ENCODE data around the gene CHST2. TPM values are rescaled to one million over a fixed set of nuclear protein-coding genes. Genes with fewer than 3 reads are reported as not detected.
"Not testable (repeated sequence)": the region's sequence is repeated elsewhere in the genome, so short reads cannot be mapped to it uniquely, and the experiment has no call there.

The CHST2 gene
- polyA plus RNA-seq (ENCODE audit: insufficient read length in 4 of 4), result 10 to 100 TPM; 17.9 to 33.0 (median 26.4) TPM

DNA sequence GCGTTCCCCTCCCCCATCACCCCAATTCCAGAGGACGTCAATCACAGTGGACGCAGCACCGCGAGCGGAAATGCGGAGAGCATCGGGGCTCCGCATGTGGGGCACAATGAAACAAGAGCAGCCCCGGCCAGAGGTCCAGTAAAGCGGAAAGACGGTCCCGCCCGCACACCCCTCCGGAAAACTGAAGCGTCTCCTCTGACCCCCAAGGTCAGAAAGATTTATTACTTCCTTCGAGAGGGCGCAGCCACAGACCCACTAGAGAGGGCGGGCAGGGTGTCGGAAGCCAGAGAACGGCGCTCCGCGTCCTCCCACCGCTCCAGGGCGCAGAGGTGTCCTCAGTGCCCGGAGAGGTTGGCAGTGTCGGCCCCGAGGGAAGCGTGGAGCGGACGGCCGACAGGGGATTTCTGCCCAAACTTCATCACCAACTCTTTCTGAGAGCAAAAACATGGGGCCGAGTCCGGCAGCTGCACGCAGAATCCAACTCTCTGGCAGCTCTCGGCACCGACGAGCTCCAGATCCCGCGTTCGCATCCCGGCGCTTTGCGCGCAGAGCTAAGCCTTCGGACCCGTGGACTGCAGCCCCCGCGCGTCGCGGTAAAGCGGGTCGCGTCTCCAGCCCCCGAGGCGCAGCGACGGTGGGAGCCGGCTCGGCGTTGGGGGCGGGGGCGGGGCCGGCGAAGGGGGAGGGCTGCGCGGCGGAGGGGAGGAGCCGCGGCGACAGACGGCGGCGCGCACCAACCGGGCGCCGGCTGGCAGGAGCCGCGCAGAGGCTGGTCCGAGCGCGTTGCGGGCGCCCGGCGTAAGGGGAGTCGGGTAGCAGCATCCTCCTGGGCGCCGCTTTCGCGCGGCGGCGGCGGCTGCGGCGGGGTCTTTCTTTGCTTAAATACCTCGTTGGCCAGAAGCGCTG lies at the start of gene CHST2:
CHST2 (plus strand) TSS at position 763 of the 906 bp plus-strand sequence. CDS start 1,046 bp downstream, outside the sequence.
- peak in 2 of 4 donors; percentile 68 to 80 for DNase-seq (ENCODE audit: low read depth in 4 of 4, low spot score in 3 of 4)

DNA sequence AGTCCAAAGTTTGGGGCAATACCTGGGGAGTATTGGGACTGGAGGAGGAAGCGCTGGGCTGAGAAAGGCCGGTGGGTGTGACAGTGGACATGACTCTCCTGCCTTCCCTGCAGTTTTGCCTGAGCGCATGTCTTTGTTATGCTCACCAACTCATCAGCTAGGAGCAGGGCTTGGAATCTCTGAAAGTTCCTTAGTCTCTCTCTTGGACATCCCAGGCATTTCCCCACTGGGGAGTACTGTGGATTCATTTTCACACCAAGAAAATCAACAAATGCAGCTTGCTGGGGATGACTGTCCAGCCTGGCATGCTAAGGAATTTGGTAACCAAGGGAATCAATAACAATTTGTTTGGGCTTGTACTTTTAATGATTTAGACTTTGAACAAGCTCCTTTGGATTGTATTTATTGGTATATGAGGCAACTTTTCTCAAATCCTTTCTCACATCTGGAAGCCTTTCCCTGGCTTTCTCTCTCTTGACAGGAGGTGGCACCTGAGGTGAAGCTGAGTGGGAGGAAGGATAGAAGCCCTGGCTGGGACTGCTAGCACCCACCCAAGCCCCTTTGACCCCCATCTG lies 48.5 kb upstream of the CHST2 start:
- DNase-seq (ENCODE audit: low read depth in 4 of 4, low spot score in 3 of 4), result no peak

- DNase-seq (ENCODE audit: low read depth in 4 of 4, low spot score in 3 of 4), result no peak
Measured at GRCh38 chr3:143071776-143072175, 47.8 kb upstream of the CHST2 start.

DNA sequence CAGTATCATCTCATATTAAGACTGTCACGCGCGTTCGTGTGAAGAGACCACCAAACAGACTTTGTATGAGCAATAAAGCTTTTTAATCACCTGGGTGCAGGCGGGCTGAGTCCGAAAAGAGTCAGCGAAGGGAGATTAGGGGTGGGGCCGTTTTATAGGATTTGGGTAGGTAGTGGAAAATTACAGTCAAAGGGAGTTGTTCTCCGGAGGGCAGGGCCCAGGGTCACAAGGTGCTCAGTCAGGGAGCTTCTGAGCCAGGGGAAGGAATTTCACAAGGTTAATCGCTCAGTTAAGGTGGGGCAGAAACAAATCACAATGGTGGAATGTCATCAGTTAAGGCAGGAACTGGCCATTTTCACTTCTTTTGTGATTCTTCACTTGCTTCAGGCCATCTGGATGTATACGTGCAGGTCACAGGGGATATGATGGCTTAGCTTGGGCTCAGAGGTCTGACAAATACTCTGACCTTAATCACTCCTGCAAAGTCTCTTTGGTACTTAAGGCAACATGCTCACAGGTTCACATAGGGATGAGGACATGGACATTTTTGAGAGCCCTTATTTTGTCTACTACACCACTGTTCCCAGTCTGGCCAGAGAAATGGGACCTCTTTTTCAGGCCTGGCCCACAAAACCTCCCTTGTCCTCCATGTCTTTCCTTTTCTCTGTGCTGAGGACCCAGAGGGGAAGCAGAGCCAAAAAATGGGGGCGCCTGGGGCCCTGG lies 47.1 kb upstream of the CHST2 start:
- DNase-seq (ENCODE audit: low read depth in 4 of 4, low spot score in 3 of 4), result not testable (repeated sequence)

- DNase-seq (ENCODE audit: low read depth in 4 of 4, low spot score in 3 of 4), result not testable (repeated sequence)
Measured at GRCh38 chr3:143073541-143073940, 46.0 kb upstream of the CHST2 start.

GRCh38 chr3:143073983-143074382 lies 45.6 kb upstream of the CHST2 start:
- not testable (repeated sequence) for DNase-seq (ENCODE audit: low read depth in 4 of 4, low spot score in 3 of 4)

GRCh38 chr3:143078883-143079282 lies 40.7 kb upstream of the CHST2 start:
- DNase-seq (ENCODE audit: low read depth in 4 of 4, low spot score in 3 of 4), result no peak

- DNase-seq (ENCODE audit: low read depth in 4 of 4, low spot score in 3 of 4), result no peak
Measured at GRCh38 chr3:143080196-143080595, 39.4 kb upstream of the CHST2 start.

- no peak for DNase-seq (ENCODE audit: low read depth in 4 of 4, low spot score in 3 of 4)
Measured at GRCh38 chr3:143081365-143081764, 38.2 kb upstream of the CHST2 start.

DNA sequence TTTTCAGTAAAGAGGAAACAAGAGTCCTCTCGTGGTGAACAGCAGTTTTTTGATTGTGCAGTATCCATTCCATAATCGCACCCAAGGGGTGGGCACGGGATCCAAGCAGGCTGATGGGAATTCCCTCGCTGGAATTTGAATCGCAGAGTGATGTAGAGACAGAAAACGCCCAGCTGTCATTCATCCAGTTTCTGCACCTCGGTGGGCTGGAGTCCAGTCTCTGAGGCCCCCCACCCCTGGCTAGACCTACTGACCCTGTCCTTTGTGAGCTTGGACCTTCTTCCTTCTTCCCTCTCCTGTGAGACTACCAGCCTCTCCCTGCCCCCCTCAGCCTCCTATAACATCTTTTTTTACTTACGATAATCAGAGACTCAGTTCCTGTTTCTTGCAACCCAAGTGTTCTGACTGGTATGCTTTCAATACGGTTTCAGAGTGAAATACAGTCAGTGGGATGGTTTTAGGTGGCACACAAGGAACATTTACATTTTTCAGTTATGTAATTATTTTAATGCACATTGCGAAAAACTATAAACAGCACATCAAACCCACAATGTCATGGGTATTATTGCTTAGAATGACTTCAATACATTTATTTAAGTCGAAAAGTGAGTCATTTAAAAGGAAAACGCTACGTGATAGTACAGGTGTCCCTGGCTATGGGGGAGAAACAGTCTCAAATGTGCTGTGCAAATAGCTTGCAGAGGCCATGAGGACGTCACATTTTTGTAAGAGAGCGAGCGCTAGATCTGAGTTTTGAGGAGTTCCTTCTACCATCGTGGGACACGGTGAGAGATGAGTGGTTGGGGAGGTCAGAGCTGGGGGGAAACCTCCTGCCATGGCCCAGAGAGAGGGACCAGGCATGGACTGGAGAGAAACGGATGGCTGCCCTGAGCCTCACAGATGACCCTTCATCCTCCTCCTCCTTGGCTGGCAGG lies 37.5 kb upstream of the CHST2 start:
- DNase-seq (ENCODE audit: low read depth in 4 of 4, low spot score in 3 of 4), result no peak

GRCh38 chr3:143083781-143084180 lies 35.8 kb upstream of the CHST2 start:
- DNase-seq (ENCODE audit: low read depth in 4 of 4, low spot score in 3 of 4), result no peak

GRCh38 chr3:143084856-143085731 lies 34.5 kb upstream of the CHST2 start:
- no peak for DNase-seq (ENCODE audit: low read depth in 4 of 4, low spot score in 3 of 4)

- no peak for DNase-seq (ENCODE audit: low read depth in 4 of 4, low spot score in 3 of 4)
Measured at GRCh38 chr3:143088835-143089234, 30.7 kb upstream of the CHST2 start.

DNA sequence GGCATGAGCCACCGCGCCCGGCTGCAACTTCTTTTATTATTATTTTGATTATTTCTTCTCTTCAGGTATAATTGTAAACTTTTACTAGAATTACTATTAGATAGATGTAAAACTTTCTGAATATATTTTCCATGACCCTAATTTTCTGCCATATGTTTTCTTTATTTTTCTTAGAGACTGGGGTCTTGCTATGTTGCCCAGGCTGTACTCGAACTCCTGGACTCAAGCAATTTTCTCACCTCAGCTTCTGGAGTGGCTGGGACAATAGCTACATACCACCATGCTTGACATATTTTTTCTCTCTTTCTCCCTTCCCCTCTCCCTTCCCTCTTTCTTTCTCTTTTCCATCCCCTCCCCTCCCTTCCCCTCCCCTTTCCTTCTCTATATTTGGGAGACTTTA lies 29.6 kb upstream of the CHST2 start:
- DNase-seq (ENCODE audit: low read depth in 4 of 4, low spot score in 3 of 4), result no peak

- no peak for DNase-seq (ENCODE audit: low read depth in 4 of 4, low spot score in 3 of 4)
Measured at GRCh38 chr3:143090486-143090885, 29.1 kb upstream of the CHST2 start.

DNA sequence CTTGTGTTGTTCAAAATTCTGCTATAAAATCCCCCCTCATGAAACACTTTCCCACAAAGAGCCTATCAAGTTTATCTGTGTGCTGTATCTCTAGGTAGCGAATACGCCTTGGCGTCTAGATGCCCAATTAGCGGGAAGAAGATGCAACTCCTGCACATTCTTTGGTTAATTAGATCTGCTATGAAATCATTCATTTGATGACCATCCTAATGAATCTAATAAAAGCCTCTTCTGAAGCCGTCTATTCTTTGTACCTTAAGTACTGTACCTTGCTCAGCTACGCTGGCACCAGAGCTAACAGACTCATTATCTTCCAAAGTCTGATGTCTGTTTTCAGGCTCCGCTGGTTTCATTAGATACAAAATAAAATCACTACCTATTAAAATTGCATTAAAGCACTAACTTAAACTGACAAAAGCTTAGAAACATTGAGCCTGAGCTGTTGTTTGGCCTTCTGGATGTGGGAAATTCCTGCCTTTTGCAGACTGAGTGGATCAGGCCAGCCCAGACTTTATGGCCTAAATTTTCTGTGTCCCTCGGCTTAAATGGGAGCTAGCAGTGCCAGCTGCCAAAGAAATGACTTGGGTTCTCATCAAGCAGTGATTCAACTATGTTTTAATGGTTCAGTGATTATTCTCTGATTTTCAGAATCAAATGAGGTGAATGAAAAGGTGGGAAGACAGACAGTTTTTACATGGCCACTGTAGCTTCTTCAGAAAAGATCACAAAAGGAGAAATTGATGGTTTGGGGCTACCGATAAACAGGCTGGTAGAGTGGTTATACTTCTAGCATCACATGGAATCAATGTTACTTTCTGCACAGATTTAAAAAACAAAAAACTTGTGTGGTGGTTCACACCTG lies 28.4 kb upstream of the CHST2 start:
- no peak for DNase-seq (ENCODE audit: low read depth in 4 of 4, low spot score in 3 of 4)

DNA sequence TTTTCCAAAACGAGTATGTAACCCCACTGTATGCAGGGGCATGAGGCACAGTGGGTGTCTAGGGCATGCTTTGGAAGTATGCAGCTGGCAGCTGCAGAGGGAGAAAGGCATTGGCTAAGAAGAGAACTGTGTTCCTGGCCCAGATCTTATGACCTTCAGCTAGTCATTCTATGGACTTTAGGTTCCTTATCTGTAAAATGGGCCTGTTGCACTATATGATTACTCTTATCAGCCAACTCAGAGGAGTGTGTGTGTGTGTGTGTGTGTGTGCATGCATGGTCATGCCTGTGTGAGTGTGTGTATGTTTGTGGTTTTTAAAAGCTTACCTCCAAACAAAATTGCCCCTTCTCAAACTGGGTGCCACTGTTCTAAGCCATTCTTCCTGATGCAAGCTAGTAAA lies 27.4 kb upstream of the CHST2 start:
- DNase-seq (ENCODE audit: low read depth in 4 of 4, low spot score in 3 of 4), result no peak

DNA sequence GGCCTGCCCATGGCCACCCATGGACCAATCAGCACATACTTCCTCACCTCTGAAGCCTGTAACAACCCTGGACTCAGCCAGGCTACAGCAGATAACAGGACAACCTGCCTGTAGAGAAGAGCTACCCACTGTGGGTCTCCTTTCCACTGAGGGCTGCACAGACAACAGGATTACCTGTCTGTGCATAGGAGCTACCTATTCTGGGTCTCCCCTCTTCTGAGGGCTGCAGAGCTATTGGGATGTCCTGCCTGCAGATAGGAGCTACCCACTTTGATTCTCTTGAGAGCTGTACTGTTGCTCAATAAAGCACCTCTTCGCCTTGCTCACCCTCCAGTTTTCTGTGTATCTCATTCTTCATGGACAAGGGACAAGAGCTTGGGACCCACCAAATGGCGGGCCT lies 23.8 kb upstream of the CHST2 start:
- no peak for DNase-seq (ENCODE audit: low read depth in 4 of 4, low spot score in 3 of 4)
